HG02763 (cell line): ENCODE results near the gene PDHA2.
"Not testable (repeated sequence)": the region's sequence is repeated elsewhere in the genome, so short reads cannot be mapped to it uniquely, and the experiment has no call there.

Experiments
- ATAC-seq: cut with Tn5 transposase; IDR thresholded peaks from one replicate; pipeline ENCODE4 v1.9.1; 2021; ENCODE audit warnings: mild to moderate bottlenecking, moderate library complexity; ENCODE audit not compliant: unreplicated experiment

PDHA2 gene

GRCh38 chr4:95839891-95840290 is at the start of gene PDHA2:
PDHA2 (plus strand) TSS chr4:95840093; CDS start chr4:95840151, 58 bp downstream.
- ATAC-seq, result no peak

GRCh38 chr4:95798003-95798402 is 41.9 kb upstream of the PDHA2 start:
- ATAC-seq, result no peak

GRCh38 chr4:95798727-95799126 is 41.2 kb upstream of the PDHA2 start:
- no peak for ATAC-seq

DNA sequence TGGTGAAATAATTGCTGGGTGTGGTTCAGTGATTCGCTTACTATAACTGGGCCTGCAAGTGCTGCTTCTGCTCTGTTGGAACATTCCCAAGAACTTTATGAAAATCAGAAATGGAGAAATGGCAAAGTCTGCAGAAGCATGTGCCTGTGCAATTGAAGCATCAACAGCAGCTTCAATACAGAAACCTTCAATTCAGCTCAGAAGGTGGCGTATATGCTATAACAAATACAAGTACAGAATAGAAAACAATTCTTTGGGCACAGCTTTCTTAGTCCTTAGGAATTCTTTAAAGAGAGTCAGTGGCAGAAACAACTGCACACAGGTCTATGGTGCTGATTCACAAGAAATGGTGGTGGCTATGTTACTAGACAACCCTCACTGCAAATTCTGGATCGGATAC is 18.0 kb upstream of the PDHA2 start:
- no peak for ATAC-seq

DNA sequence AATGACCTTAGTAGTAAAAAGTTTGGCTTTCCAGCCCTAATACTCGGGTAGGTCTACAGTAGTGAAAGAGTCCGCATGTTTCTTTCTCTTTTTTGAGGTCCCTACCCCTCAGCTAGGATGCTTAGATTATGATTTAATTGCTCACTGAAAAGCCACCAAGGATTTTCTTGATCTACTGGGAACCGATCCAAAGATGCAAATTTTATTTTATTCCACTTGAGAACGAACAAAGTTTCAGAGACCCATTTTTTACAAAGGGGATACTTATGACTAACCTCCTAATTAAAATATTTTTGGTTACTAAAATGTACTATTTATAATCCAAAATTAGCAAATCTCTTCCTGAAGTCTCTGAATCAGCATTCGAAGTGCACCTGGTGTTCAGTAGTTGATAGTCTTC is 14.3 kb upstream of the PDHA2 start:
- no peak for ATAC-seq

DNA sequence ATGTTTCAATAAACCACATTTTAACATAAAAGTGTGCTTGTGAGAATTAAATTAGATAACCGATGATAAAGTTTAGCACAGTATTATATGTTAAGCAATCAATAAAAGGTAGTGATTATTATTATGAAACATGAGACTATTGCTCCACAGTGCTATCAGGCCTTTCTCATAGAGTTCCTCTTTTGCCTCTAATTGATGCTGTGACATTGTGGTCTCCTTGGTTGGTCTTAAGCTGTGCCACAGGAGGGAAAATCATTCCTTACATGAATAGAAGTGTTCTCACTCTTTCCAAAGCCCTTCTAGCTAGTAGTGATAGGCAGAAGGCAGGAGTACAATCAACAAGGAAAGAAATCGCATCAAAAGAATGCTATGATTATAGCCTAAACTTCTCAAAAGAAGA is 9.2 kb upstream of the PDHA2 start:
- no peak for ATAC-seq

GRCh38 chr4:95831166-95831565 is 8.7 kb upstream of the PDHA2 start:
- ATAC-seq, result no peak

GRCh38 chr4:95833711-95834194 is 6.1 kb upstream of the PDHA2 start:
- ATAC-seq, result no peak

- ATAC-seq, result no peak
Measured at GRCh38 chr4:95835672-95836071, 4.2 kb upstream of the PDHA2 start.

GRCh38 chr4:95838192-95838591 is 1.7 kb upstream of the PDHA2 start:
- ATAC-seq, result no peak

- no peak for ATAC-seq
Measured at GRCh38 chr4:95847908-95848460, 8.1 kb downstream of the PDHA2 start.

GRCh38 chr4:95850161-95850560 is 10.3 kb downstream of the PDHA2 start:
- ATAC-seq, result no peak

- ATAC-seq, result no peak
Measured at GRCh38 chr4:95857761-95858160, 17.9 kb downstream of the PDHA2 start.

DNA sequence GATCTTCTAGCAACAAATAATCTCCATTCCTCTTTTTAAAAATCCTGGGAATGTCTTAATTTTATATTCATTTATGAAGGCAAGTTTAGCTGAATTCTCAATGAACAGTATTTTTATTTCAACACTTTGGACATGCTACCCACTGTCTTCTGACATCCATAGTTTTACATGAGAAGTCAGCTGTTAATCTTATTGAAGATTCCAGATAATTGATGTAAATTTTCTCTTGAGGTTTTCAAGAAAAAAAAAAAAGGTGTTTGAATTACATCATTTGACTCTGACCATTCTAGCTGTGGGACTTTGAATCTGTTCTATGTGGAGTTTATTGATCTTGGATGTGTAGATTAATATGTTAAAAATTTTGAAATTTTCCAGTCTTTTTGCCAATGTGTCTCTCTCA is 28.0 kb downstream of the PDHA2 start:
- no peak for ATAC-seq

DNA sequence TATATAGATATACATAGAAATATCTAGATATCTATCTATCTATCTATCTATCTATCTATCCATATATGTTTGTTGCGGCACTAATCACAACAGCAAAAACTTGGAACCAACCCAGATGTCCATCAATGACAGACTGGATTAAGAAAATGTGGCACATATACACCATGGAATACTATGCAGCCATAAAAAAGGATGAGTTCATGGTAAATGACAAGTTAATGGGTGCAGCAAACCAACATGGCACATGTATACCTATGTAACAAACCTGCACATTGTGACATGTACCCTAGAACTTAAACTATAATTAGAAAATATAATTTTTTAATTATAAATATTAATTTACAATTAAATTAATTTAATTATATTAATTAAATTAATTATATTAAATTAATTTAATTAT is 29.5 kb downstream of the PDHA2 start:
- not testable (repeated sequence) for ATAC-seq

- ATAC-seq, result no peak
Measured at GRCh38 chr4:95869961-95870500, 30.1 kb downstream of the PDHA2 start.

DNA sequence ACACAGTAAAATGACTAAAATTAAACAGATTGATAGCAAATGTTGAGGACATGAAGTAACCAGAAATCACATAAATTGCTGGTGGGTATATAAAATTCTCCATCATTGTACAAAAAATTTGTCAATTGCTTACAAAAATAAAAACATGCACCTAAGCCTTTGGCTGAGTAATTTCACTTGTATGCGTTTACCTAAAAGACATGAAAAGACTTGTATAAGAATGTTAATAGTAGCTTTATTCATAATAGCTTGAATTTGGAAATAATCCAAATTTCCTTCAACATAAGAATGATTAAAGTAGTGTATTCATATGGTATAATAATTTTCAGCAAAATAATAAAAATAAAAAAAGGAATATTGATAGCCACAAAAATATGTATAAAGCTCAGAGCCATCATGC is 37.7 kb downstream of the PDHA2 start:
- no peak for ATAC-seq

- ATAC-seq, result no peak
Measured at GRCh38 chr4:95887551-95887950, 47.7 kb downstream of the PDHA2 start.

DNA sequence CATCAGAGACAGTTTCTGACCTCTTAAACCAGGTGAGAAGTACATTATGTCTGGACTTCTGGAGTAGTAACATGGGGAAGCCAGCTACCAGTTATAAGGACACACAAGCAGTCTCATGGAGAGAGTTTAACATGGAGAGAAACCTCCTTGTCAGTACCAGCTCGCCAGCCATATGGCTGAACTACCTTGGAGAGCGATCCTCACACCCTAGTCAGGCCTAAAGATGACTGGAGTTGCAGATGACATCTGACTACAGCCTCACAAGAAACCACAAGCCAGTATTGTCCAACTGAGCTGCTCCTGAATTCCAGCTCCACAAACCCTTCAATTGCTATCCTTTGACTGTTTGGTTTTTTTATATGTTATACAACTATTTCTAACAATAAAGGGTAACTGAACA is 49.8 kb downstream of the PDHA2 start:
- no peak for ATAC-seq
